ENCODE results near the gene HRCT1. TPM values are rescaled to one million over a fixed set of nuclear protein-coding genes. Genes with fewer than 3 reads are reported as not detected.

Gene HRCT1
- total RNA-seq, 1 experiment from 2014 or later, result 0.32 TPM

DNA sequence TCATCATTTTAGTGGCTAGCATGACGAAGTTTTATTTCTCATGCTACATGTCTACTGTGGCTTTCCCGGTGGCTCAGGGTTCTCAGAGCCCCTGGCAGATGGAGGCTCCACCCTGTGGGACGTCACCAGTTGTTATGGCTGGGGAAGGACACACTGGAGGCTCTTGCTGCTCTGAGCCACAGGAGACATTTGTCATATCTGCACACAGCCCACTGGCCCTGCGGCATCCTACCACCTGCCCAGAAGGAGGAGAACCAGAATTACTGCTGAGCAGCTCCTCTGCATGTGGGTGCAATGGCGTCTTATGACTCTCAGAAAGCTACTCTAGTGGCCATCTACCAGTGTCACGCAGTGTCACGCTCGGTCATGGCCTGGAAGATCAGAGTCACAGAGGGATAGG, 42.4 kb upstream of the HRCT1 start:
- ChIA-PET CTCF (interaction anchor here (0.9 to 1.1 kb wide), 2 partner anchors 19 to 28 kb away, joined by 3 to 4 read pairs; no protein-coding TSS in a partner anchor), RAD21 (ENCODE audit: low non-redundant PET in 1 of 2, low total read pairs in 2 of 2, uncharacterized antibody in 2 of 2, unreplicated experiment in 2 of 2) (no interaction called here), POLR2A (no interaction called here)
- no peaks in the 10 kb centered on the region for H3K79me2 ChIP-seq (ENCODE audit: insufficient read depth, low read length)
- no peak overlapping the region for H3K27ac ChIP-seq (ENCODE audit: low read depth, low read length)
- H3K9me2 ChIP-seq (ENCODE audit: insufficient read depth), result no peaks in the 10 kb centered on the region
- BruUV-seq (replicated peaks), result no TSS peak
- no peak overlapping the region for H3K4me3 ChIP-seq (replicated peaks in 1 of 2; ENCODE audit: low read depth in 1 of 2, low read length in 2 of 2)
- H2AFZ ChIP-seq (ENCODE audit: low read depth, low read length, poor library complexity, severe bottlenecking), result no peak overlapping the region
- no peak overlapping the region for H3K4me2 ChIP-seq (ENCODE audit: low read length)
- no peak overlapping the region for H3K9ac ChIP-seq (ENCODE audit: low read length)
- no peaks in the 10 kb centered on the region for H4K20me1 ChIP-seq (ENCODE audit: insufficient read depth)
- ATAC-seq, result no peak
- H3K27me3 ChIP-seq (ENCODE audit: insufficient read depth, low read length), result peaks cover 3% of the 10 kb centered on the region; the same call in 1 of the 2 replicates
- no peaks in the 10 kb centered on the region for H3K9me3 ChIP-seq (ENCODE audit: control insufficient read depth in 1 of 2, insufficient read depth in 1 of 2, low read depth in 1 of 2, low read length in 2 of 2)
- DNase-seq (ENCODE audit: low read depth, low spot score), result no peak
- TF ChIP-seq, protein P1, sequence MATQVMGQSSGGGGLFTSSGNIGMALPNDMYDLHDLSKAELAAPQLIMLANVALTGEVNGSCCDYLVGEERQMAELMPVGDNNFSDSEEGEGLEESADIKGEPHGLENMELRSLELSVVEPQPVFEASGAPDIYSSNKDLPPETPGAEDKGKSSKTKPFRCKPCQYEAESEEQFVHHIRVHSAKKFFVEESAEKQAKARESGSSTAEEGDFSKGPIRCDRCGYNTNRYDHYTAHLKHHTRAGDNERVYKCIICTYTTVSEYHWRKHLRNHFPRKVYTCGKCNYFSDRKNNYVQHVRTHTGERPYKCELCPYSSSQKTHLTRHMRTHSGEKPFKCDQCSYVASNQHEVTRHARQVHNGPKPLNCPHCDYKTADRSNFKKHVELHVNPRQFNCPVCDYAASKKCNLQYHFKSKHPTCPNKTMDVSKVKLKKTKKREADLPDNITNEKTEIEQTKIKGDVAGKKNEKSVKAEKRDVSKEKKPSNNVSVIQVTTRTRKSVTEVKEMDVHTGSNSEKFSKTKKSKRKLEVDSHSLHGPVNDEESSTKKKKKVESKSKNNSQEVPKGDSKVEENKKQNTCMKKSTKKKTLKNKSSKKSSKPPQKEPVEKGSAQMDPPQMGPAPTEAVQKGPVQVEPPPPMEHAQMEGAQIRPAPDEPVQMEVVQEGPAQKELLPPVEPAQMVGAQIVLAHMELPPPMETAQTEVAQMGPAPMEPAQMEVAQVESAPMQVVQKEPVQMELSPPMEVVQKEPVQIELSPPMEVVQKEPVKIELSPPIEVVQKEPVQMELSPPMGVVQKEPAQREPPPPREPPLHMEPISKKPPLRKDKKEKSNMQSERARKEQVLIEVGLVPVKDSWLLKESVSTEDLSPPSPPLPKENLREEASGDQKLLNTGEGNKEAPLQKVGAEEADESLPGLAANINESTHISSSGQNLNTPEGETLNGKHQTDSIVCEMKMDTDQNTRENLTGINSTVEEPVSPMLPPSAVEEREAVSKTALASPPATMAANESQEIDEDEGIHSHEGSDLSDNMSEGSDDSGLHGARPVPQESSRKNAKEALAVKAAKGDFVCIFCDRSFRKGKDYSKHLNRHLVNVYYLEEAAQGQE (IDR thresholded peaks at IDR 0.05; ENCODE audit: low read depth), result no peak
- TF ChIP-seq, protein P2, sequence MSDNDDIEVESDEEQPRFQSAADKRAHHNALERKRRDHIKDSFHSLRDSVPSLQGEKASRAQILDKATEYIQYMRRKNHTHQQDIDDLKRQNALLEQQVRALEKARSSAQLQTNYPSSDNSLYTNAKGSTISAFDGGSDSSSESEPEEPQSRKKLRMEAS (IDR thresholded peaks at IDR 0.05), result no peak
- TF ChIP-seq SP1 (IDR thresholded peaks at IDR 0.05; ENCODE audit: low read depth), result no peak
- no peak for TF ChIP-seq ELF1 (IDR thresholded peaks at IDR 0.05; ENCODE audit: borderline replicate concordance, low read depth)
- TF ChIP-seq RAD21 (IDR thresholded peaks at IDR 0.05; ENCODE audit: low read depth), result no peak
- TF ChIP-seq POLR2A (IDR thresholded peaks at IDR 0.05; ENCODE audit: borderline replicate concordance, extremely low read depth, insufficient read depth, insufficient read length), result no peak
- TF ChIP-seq FOSL1 (IDR thresholded peaks at IDR 0.05; ENCODE audit: low read depth), result no peak
- TF ChIP-seq, protein P3, sequence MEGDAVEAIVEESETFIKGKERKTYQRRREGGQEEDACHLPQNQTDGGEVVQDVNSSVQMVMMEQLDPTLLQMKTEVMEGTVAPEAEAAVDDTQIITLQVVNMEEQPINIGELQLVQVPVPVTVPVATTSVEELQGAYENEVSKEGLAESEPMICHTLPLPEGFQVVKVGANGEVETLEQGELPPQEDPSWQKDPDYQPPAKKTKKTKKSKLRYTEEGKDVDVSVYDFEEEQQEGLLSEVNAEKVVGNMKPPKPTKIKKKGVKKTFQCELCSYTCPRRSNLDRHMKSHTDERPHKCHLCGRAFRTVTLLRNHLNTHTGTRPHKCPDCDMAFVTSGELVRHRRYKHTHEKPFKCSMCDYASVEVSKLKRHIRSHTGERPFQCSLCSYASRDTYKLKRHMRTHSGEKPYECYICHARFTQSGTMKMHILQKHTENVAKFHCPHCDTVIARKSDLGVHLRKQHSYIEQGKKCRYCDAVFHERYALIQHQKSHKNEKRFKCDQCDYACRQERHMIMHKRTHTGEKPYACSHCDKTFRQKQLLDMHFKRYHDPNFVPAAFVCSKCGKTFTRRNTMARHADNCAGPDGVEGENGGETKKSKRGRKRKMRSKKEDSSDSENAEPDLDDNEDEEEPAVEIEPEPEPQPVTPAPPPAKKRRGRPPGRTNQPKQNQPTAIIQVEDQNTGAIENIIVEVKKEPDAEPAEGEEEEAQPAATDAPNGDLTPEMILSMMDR (IDR thresholded peaks at IDR 0.05 in 2 of 3, conservative IDR thresholded peaks at IDR 0.05 in 1 of 3; ENCODE audit: borderline replicate concordance in 1 of 3, insufficient read depth in 1 of 3, low read depth in 2 of 3, low read length in 2 of 3), result no peak
- no peak for TF ChIP-seq JUND (IDR thresholded peaks at IDR 0.05)
- no peak for TF ChIP-seq SIN3A (IDR thresholded peaks at IDR 0.05; ENCODE audit: low read depth)
- TF ChIP-seq ATF3 (IDR thresholded peaks at IDR 0.05), result no peak
- no peak for TF ChIP-seq CEBPB (IDR thresholded peaks at IDR 0.05; ENCODE audit: low read depth)
- TF ChIP-seq CBX3 (IDR thresholded peaks at IDR 0.05; ENCODE audit: low read depth), result no peak
- TF ChIP-seq EZH2phosphoT487 (IDR thresholded peaks at IDR 0.05; ENCODE audit: borderline replicate concordance), result no peak
- TF ChIP-seq ZFX (IDR thresholded peaks at IDR 0.05), result no peak
- no peak for TF ChIP-seq YY1 (IDR thresholded peaks at IDR 0.05; ENCODE audit: extremely low read depth, insufficient replicate concordance, low read depth, low read length)
- H3K4me1 ChIP-seq (ENCODE audit: control insufficient read depth in 1 of 2, insufficient read depth in 2 of 2, low read length in 2 of 2), result no peaks in the 10 kb centered on the region
- intact Hi-C loops (cut with micrococcal nuclease), result no loop called here
- H3K36me3 ChIP-seq (ENCODE audit: control insufficient read depth in 1 of 2, insufficient read depth in 2 of 2, low read length in 2 of 2), result no peaks in the 10 kb centered on the region

Data from HCT116 (cell line).